Activated T-helper 9 cell treated with anti-CD3 and anti-CD28 coated beads, Interleukin-2, amount 50 U/mL, for 16 hours (primary cell): ENCODE results near the gene FOXP1.

ENCODE experiments used
- DNase-seq: peaks from one replicate; pipeline ENCODE4 v3.0.0-alpha.2; 2020; ENCODE audit warnings: low read depth

The FOXP1 gene

DNA sequence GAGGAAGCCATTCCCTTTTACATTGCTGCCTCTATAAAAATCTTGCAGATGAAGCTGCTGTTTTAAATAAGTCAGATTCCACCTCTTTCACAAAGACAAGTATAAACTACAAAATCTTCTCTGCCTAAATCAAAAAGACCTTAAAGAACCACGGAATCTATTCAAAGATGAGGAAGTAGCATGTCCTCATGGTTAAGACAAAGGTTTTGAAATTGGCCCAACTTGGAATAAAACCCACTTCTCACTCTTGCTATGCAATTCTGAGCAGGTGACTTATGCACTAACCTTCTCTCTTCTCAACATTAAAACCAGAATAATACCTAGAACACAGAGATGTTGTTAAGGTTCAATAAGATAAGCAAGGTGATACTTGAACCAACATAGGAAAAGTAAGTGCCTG lies 97.6 kb downstream of the FOXP1 start:
- DNase-seq = no peak

DNA sequence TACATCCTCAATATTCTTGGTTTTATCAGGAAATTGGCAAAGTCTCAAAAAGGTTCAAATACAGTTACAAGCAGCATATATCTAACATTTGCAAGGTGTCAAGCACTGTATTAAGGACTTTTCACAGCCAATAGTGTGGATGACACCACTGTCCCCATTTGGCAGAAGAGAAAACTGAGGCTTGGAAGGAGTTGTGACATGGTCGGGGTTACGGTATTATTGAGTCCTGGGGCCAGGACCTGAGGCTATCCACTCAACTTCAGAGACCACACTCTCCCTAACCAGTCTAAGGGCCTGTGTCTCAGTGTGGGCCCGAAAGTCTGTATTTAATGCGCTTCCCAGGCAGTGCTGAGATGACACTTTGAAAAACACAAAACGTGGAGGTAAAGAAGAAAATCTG lies 99.1 kb downstream of the FOXP1 start:
- DNase-seq = no peak

DNA sequence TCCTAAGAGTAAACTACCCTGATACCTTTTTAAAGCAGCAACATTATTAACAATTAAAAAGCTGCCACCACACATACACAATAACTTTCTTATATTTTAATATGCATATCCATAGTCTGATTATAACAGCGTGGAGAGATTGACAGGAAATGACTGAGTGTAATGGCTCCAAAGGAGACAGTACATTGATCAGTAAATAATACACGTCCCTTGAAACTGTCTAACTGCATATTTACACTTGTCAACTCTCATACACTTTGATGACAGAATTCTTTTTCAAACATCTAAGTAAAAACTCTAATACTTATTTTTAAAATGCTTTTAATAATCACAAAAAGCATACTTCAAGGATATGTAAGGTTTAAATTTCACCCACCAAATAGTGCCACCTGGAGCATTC lies 99.5 kb downstream of the FOXP1 start:
- DNase-seq = no peak

DNA sequence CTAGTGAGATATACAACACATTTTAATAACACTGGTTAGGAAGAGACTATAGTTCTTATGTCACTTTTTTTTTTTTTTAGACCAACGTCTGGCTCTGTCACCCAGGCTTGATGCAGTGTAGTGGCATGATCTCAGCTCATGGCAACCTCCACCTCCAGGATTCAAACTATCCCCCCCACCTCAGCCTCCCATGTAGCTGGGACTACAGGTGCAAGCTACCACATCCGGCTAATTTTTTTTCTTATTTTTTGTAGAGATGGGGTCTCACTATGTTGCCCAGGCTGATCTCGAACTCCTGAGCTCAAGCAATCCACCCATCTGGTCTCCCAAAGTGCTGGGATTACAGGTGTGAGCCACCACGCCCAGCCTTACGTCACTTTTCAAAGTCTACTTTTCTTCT lies 100.8 kb downstream of the FOXP1 start:
- DNase-seq = no peak

DNA sequence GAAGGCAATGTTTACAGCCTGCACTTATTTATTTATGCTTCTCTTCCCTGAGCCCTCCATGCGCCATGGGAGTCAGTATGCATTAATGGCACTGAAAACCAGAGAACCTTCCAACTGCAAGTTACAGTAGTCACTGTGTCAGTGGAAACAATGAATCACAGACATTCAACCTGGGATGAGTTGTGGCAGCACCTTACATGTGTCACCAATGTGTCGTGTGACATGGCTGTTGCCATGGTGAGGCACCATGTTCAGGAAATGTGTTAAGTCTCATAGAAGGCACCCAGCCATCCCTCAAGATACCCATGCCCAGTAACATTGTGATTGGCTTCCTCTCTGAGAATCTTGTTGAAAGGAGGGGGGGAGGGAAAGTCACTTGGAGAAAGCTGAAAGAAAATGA lies 105.0 kb downstream of the FOXP1 start:
- peak; percentile 58 for DNase-seq

DNA sequence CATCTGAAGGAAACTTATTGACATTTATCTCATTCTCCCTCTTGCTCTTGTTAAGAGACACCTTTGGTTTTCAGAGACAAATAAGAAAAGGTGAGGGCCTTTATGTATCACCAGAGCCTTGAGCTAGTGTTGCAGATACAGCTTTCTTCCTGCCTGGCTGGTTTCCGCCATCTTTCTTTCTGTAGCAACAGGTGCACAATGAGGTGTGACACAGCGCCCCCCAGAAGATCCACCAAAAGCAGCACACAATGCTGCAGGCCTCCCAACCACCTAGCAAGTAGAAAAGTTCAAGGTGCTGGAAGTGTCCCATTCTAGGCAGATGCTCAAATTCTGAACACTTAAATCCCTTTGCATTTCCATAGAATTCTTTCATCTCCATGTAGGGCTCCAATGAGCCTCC lies 106.6 kb downstream of the FOXP1 start:
- DNase-seq = no peak

DNA sequence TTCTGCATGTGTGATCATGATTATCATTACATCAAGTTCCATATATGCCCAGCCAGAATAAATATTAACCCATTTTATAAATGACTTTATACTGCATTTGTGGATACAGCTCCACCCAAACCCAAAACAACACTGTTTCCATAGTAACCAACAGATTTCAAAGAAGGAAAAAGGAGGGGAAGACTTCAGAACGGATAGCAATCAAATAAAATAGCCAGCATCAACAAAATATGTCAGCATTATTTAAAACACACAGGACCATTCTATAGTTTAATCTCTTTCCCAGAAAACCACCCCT lies 114.4 kb downstream of the FOXP1 start:
- DNase-seq = no peak

DNA sequence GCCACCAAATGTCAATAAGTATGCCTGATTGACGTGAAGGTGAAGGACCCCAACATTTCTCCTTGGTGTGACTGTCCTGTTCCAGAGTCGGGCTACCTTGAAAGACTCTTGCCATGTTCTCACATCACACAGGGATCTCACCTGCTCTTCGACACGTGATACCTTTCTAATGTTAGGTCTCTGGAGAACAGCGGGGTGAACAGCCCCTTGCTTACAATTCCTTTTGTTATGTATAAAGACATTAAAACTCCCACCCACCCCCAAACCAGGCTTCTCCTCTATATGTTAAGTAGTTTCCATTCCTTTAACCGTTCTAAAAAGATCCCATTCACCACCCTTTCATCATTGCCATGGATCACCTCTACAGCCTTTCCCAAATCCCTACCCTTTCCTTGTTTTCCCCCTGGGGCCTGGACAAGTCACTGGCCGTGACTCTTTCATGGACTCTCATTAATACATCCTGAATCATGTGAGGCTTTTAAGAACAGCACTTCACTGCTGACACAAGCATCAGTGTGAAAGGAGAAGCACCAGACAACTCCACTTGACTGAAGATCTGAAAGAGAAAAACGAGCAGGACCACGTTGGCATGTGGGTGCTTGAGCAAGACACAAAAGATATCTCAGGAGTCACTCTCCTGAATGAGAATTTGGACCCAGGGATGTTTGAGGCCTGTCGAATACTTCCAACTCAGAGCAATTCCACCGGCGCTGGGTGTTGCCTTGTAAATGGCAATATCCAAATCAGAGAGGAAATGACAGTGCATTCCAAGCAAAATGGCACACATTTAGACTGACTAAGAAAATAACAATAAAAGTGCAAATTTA lies 115.0 kb downstream of the FOXP1 start:
- DNase-seq = no peak

DNA sequence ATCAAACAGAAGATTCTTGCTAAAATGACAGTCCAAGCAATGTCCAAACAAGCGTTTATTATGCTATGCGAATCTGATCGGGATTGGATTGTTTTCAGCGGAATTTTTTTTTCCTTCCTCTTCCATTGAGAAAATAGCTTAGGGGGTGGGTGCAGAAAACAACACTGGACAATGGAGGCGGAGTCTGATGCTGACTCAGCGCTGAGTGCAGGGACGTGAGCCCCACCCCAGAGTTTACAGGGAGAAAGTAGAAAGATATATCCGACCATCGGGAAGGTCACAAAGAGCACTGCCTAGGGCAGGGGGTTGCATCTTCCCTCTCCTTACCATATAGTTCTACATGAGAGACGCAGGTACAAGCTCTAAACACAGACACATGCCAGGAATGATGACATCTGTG lies 117.0 kb downstream of the FOXP1 start:
- DNase-seq = no peak

DNA sequence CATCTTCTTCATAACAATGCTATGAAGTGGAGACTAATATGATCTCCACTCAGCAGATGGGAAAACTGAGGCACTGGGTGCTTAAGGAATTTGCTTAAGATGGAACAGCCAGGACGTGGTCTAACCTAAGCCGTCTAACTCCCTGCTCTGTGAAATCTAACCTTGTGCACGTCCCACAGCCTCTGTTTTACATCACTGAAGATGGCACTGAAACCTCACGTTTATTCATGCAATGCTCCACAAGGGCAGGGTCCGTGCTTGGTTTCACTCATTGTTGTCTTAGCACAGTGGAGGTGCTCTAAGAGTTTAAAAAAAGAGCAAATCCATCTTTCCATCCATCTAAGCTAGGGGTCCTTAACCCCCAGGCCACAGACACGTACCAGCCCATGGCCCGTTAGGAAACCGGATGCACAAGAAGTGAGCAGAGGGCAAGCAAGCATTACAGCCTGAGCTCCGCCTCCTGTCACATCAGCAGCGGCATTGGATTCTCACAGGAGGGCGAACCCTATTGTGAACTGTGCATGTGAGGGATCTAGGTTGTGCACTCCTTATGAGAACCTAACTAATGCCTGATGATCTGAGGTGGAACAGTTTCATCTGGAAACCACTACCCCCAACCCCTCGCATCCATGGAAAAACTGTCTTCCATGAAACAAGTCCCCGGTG lies 118.0 kb downstream of the FOXP1 start:
- no peak for DNase-seq

DNA sequence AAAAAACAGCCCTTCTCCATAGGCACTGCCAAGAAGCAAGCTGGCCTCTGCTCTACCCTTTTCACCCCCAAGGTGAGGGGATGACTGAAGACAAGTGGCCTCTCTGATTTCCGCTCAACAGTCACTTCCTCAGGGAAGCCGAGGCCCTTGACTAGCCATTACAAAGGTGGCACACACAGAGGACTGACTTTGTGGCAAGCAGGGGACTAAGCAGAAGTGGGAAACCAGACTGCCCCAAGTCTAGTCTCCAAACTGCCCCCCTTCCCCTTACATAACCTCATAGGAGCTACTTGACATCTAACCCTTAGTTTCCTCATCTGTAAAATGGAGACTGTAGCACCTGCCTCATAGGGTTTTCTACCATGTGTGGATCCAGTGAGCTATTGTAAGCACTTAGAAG lies 118.9 kb downstream of the FOXP1 start:
- no peak for DNase-seq

DNA sequence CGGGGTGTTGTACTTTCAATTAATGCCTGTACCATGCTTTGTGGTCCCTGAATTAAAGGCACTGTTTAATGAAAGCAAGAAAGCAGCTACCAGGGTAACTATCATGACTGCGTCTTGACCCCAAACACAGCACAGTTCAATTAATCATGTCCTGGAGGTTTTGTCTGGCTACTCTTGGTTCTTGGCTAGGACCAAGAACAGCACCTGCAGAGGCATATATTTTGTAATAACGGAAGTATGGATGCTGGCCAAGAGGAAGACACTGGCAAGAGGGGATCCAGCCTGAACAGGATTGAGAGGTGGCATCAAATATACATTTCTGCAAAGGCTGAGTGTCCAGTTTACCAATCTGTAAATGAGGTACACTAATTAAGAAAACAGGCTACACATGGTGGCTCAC lies 119.9 kb downstream of the FOXP1 start:
- no peak for DNase-seq

DNA sequence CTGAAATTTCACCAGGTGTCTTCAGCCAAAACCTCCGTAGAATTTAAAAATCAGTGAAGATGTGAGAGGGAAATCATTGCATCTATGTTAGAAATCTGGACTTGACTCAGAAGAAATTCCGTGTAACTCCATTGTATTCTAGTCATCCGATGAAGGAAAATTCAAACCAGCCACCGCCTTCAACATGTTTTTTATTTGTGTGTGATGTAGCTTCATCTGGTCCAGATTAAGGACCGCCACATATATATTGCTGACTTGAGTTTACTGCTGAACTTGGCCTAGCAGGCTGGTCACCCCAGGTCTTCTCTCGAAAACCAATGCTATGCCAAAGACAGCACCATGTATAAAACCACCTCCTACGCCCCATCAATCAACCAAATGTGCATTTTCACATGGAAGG lies 120.9 kb downstream of the FOXP1 start:
- DNase-seq = no peak

DNA sequence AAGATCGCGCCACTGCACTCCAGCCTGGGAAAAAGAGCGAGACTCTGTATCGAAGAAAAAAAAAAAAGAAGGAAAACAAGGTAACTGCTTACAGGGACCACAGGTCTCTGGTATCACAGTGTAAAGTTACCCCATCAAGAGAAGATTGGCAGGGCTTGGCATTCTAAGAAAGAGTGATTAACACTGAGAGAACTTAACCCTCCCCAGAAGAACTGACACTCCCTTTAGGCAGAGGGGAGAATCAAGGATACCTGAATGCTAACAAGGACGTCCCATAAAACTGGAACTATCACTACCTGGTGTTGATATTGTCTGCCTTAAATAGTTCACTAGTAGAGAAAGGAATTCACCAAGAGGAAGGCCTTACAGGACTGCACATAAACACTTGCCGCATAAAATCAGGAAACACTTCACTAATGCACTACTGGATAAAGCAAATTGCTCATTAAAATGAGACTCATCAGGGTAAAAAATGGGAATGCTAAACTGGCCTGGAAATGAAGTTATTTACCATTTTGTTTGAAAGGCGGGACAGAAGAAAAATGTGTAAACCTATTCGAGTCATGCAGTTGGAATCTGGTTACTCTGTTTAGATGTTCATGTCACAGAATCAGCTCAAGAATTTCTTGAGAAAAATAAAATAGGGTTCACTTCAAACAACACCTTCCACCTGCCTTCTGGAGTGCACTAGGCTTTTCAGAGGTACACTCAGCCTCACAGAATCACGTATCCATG lies 121.6 kb downstream of the FOXP1 start:
- DNase-seq = no peak

DNA sequence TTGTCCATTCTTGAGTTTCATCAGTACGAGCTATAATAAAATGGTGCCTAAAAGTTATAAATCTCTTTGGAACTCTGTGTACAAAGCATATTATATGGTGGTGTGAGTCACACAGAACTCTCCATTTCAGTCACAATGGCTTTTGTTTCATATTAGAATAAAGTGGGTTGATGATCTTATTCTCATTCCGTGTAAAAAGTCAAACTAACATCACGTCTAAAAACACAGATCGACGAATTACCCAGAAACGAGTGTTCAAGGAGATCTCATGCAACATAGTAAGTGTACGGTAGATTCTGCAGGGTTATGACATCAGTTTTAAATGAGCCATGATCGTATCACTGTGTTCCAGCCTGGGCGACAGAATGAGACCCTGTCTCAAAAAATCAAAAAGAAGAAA lies 122.4 kb downstream of the FOXP1 start:
- DNase-seq = no peak

DNA sequence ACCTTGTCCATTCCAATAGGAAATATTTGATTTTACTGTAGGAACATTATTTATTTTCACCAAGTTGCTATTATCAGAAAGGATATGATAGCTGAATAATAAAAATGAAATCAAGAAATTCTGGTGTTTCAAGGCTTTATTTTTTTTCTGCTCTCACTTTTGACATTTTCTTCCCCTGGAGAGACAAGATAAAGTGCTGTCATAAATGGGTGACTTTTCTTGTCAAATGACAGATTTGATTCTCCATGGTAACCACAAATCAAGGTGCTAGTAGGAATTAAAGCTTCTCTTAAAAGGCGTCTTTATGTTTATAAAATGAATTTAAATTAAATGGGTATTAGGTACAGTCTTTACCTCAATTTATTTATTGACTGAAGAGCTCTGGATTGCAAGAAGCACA lies 124.6 kb downstream of the FOXP1 start:
- no peak for DNase-seq

DNA sequence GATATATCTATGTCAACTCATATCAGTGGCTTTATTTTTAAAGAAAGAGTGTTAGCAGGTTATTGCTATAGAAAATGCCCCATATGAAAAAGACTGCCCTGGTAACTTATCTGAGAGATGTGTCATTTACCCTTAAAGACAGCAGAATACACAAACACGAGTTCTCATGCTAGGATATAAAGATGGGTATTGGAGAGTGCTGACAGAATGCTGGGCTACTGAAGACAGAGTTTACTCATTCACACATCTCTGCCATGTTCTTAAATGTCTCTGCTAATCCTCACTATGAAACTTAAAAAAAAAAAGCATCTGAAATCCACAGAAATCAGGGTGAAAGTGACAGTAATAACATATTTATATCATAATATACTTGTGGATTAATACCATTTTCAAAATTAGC lies 126.7 kb downstream of the FOXP1 start:
- no peak for DNase-seq

DNA sequence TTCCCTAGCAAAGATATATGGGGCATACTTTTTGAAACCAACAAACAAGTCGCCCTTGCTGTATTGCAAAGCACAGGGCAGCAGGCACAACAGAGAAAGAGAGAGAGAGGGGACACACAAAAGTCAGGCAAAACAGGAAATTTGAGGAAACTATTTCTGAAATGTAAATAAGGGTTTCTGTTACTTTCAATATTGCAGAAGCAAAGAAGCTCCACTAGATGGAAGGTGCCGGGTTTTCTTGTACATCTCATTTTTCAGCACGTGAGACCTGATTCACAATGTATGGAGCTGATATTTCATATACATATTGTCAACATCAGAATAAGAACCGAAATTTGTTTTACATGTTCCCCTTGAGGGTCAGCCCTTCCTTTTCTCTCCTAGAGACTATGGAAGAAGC lies 127.4 kb downstream of the FOXP1 start:
- DNase-seq = no peak

DNA sequence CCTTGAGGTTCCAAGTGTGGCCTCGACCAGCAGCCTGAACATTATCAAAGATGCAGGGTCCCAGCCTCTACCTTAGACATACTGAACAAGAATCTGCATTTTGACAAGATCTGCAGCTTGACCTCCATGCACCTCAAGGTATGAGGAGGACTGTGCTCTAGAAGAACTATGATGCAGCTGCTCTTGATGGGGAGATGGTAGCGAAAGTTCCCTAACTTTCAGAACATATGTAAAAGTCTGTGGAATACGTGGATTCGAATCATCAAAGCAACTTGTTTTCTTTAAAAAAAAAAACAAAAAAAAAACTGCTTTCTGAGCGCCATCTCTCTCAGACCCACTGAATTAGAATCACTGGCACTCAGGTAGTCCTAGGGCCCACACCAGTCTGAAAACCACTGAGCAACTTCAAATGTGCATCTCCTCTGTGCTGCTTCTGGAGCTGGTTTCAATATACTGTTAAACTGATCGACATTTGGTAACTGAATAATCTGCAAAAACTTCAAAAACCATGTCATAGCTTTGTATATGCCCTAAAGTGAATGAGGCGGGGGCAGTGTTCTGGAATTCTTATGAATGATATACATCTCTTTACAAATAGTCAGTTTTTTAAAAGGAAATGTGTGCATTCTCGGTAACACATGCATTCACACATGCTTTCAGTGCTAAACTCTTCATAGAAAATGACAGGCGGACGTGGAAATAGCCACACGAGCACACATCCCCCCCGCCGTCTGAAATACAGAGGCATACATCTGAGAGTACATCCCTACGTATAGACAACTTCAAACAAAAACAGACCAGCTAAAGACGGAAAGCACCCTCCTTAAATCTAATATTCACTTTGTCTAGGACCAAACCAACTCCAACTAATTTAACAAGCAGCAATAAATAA lies 128.8 kb downstream of the FOXP1 start:
- no peak for DNase-seq

DNA sequence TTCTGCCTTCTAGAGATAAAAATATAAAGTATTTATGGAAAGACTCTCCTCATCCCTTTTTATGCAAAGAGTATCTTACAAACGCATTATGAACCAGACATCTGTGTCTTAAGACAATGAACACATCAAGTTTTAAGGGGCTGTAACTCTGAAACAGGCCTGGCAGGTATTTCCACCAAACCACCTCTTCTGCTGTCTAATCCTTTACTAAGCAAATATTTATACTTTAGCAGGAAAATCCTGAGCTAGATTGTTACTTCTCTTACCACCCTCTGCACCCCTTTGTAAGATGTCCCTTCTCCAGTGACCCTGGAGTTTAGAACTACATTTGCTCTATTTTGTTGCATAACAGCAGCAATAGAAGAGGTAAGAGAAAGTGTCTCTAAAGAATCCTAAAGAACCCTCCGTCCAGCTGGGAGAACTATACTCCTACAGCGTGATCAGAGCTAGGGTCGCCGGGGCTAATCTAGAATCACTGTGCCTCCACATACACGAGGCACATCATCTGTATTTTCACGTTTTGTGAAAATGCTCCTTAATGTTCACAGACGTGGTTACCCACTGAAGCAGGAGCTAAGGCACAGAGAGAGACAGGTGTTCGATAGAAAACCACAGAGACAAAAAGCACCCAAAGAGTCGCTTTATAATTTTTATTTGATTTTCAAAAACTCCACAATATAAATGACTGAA lies 129.6 kb downstream of the FOXP1 start:
- DNase-seq = no peak

DNA sequence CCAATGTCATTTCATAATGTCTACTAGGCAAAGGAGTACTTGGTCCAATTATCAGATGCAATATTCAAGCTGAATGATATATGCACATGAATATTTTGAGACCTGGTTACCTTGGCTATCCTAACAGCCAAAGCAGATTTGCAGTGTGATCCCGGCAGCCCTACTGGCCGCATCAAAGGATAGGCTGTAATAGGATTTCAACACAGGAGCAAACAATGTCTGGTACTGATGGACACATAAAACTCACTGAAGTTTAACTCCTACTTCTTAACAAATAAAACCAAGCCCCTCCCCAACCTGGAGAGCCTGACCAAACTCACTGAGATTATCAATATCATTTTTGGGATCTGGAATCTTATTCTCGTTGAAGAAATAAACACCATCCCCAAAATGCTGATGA lies 130.2 kb downstream of the FOXP1 start:
- no peak for DNase-seq

DNA sequence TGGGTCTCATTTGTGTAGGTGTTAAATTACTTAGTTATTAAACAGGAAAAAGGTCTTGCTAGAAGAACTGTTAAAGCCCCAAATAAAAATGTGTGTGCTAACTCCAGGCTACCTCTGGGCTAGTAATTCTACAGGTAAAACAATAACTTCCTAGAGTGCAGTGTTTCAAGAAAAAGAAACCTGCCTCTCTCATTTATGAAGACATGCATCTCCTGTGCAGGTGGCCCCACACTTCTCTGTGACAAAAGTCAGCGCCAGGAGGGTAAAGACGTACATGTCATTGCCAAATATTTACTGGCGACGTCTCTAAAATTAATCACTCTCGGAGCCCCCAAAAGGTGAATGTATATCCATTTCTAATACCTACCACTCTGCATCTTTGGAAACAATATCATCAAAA lies 131.7 kb downstream of the FOXP1 start:
- no peak for DNase-seq
